Transverse colon (tissue), 3 donors: Measurements from ENCODE around the gene DRD2.

Source experiments
- POLR2A ChIP-seq: fragments of 450-650 bp; IDR thresholded peaks from one replicate; pipeline ENCODE4 v1.6.1; 2016; ENCODE audit warnings: antibody characterized with exemption, mild to moderate bottlenecking, moderate library complexity
- TF ChIP-seq, protein P1 (sequence below), 5 experiments: fragments of 200-600 bp in 3 of 5; fragments of 450-650 bp in 2 of 5; sonication (generic) in 3 of 5; IDR thresholded peaks; 1 replicate in 2 of 5; 2 replicates in 3 of 5; pipeline ENCODE4 v1.5.1; 2016 to 2017; ENCODE audit warnings: antibody characterized with exemption in 5 of 5, inconsistent platforms in 3 of 5, mild to moderate bottlenecking in 2 of 5, moderate library complexity in 1 of 5

DNA sequence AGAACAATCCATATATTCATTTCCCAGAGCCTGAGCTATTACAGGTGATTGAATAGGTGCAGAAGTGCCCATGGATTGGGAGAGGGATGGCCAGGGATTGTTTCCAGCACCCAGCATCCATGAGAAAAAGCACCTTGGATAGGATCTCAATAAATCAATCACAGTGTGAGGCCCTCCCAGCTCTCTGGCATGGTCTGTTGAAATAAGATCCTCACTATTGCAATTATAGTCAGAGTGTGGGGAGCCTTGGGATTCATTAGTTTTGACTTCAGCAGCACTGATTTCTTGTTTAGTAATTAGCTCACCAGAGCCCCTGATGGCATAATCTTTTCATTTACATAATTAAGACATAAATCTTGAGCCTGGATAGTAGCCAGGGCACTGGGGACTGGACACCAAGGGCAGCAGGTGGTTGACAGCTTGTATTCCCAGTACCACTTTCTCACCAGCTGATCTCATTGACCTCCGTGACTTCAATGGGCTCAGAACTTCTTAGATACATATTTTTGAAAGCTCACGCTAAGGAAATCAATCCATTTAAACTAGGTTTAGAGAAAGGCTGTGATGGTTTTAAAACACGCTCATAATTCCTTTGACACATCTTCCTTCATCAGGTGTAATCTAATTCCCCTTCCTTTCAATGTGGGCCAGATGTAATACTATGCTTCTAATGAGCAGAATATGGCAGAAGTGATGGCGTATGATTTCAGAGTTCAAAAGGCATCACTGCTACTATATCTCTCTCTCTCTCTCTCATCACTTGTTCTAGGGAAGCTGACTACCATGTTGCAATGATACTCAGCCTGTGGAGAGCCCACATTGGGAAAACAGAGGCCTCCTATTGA is 22.1 kb upstream of the DRD2 start:
- TF ChIP-seq, protein P1, sequence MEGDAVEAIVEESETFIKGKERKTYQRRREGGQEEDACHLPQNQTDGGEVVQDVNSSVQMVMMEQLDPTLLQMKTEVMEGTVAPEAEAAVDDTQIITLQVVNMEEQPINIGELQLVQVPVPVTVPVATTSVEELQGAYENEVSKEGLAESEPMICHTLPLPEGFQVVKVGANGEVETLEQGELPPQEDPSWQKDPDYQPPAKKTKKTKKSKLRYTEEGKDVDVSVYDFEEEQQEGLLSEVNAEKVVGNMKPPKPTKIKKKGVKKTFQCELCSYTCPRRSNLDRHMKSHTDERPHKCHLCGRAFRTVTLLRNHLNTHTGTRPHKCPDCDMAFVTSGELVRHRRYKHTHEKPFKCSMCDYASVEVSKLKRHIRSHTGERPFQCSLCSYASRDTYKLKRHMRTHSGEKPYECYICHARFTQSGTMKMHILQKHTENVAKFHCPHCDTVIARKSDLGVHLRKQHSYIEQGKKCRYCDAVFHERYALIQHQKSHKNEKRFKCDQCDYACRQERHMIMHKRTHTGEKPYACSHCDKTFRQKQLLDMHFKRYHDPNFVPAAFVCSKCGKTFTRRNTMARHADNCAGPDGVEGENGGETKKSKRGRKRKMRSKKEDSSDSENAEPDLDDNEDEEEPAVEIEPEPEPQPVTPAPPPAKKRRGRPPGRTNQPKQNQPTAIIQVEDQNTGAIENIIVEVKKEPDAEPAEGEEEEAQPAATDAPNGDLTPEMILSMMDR (IDR thresholded peaks at IDR 0.05) = no peak
- TF ChIP-seq POLR2A = no peak
